AML-193 (cell line): ENCODE measurements around the gene SLC16A10.
A peak's percentile ranks its signal among the peaks of the same experiment; 100 is the strongest.
"Not testable (repeated sequence)": the region's sequence is repeated elsewhere in the genome, so short reads cannot be mapped to it uniquely, and the experiment has no call there.

Experiments
- DNase-seq, 2 experiments: peaks; one replicate each; lab custom pipeline; 2025; lab: John Stamatoyannopoulos, UW

The SLC16A10 gene

GRCh38 chr6:111134236-111134869 lies 47.0 kb downstream of the SLC16A10 start:
- not testable (repeated sequence) for DNase-seq

- not testable (repeated sequence) for DNase-seq
These were observed 50.3 kb downstream of the SLC16A10 start for GRCh38 chr6:111137489-111138093.

- DNase-seq: no peak
These were observed 60.1 kb downstream of the SLC16A10 start for GRCh38 chr6:111147440-111147839.

- DNase-seq: no peak
These were observed 60.8 kb downstream of the SLC16A10 start for GRCh38 chr6:111148110-111148509.

- DNase-seq: no peak
These were observed 63.3 kb downstream of the SLC16A10 start for GRCh38 chr6:111150577-111150976.

GRCh38 chr6:111154981-111155380 lies 67.7 kb downstream of the SLC16A10 start:
- DNase-seq: no peak

- no peak for DNase-seq
These were observed 70.1 kb downstream of the SLC16A10 start for GRCh38 chr6:111157412-111157811.

GRCh38 chr6:111159633-111160032 lies 72.3 kb downstream of the SLC16A10 start:
- no peak for DNase-seq

- DNase-seq: no peak
These were observed 74.3 kb downstream of the SLC16A10 start for GRCh38 chr6:111161650-111162049.

- DNase-seq: peak in 1 of 2 experiments; percentile 2
These were observed 75.2 kb downstream of the SLC16A10 start for GRCh38 chr6:111162504-111162903.

GRCh38 chr6:111171577-111172400 lies 84.5 kb downstream of the SLC16A10 start:
- DNase-seq: no peak

- no peak for DNase-seq
These were observed 85.3 kb downstream of the SLC16A10 start for GRCh38 chr6:111172563-111172962.

GRCh38 chr6:111173341-111173740 lies 86.0 kb downstream of the SLC16A10 start:
- DNase-seq: no peak

GRCh38 chr6:111173946-111174345 lies 86.6 kb downstream of the SLC16A10 start:
- DNase-seq: no peak

GRCh38 chr6:111175109-111175508 lies 87.8 kb downstream of the SLC16A10 start:
- no peak for DNase-seq

- DNase-seq: no peak
These were observed 88.9 kb downstream of the SLC16A10 start for GRCh38 chr6:111176038-111176759.

- no peak for DNase-seq
These were observed 89.4 kb downstream of the SLC16A10 start for GRCh38 chr6:111176760-111177099.

GRCh38 chr6:111177131-111177530 lies 89.8 kb downstream of the SLC16A10 start:
- no peak for DNase-seq

GRCh38 chr6:111183702-111184517 lies 96.6 kb downstream of the SLC16A10 start:
- DNase-seq: no peak

GRCh38 chr6:111184827-111185532 lies 97.7 kb downstream of the SLC16A10 start:
- peak; percentile 12 to 44 for DNase-seq

GRCh38 chr6:111185954-111186353 lies 98.7 kb downstream of the SLC16A10 start:
- no peak for DNase-seq
